Skin epidermis (tissue), 12 donors: ENCODE measurements around the gene CCDC73.
"Not testable (repeated sequence)": the region's sequence is repeated elsewhere in the genome, so short reads cannot be mapped to it uniquely, and the experiment has no call there.

Experiments
- H3K27ac ChIP-seq, 21 experiments: fragments of 200-600 bp; sonication (generic) in 11 of 21; one replicate each; pipeline ENCODE4 v1.5.0; 2020; ENCODE audit warnings: mild to moderate bottlenecking in 3 of 21, inconsistent platforms in 2 of 21, moderate library complexity in 2 of 21
- H3K4me3 ChIP-seq, 7 experiments: fragments of 200-600 bp; sonication (generic) in 2 of 7; one replicate each; pipeline ENCODE4 v1.5.0; 2020; ENCODE audit warnings: inconsistent platforms in 2 of 7, mild to moderate bottlenecking in 2 of 7, moderate library complexity in 1 of 7

CCDC73 gene

GRCh38 chr11:32608826-32609225, 185.6 kb downstream of the CCDC73 start:
- not testable (repeated sequence) for H3K4me3 ChIP-seq, H3K27ac ChIP-seq

- H3K4me3 ChIP-seq: no peak overlapping the region
- H3K27ac ChIP-seq: no peak overlapping the region
Observed at GRCh38 chr11:32606220-32606619, 188.2 kb downstream of the CCDC73 start.

- Histone ChIP-seq H3K27ac (peak overlapping the region in 2 of 21 experiments; percentile 5 to 23), H3K4me3 (no peak overlapping the region)
Observed at GRCh38 chr11:32602657-32603415, 191.6 kb downstream of the CCDC73 start.

GRCh38 chr11:32597921-32598320, 196.5 kb downstream of the CCDC73 start:
- H3K27ac ChIP-seq: no peak overlapping the region
- no peak overlapping the region for H3K4me3 ChIP-seq

- H3K27ac ChIP-seq, H3K4me3 ChIP-seq: not testable (repeated sequence)
Observed at GRCh38 chr11:32596114-32596513, 198.3 kb downstream of the CCDC73 start.

GRCh38 chr11:32594272-32594671, 200.2 kb downstream of the CCDC73 start:
- H3K4me3 ChIP-seq: no peak overlapping the region
- H3K27ac ChIP-seq: no peak overlapping the region

- Histone ChIP-seq H3K27ac (no peak overlapping the region), H3K4me3 (no peak overlapping the region)
Observed at GRCh38 chr11:32586576-32587190, 207.8 kb downstream of the CCDC73 start.

- Histone ChIP-seq H3K27ac (peak overlapping the region in 4 of 21 experiments; percentile 89 to 95 (median 92)), H3K4me3 (peak overlapping the region; percentile 65 to 100 (median 89))
Observed at GRCh38 chr11:32584921-32585320, 209.5 kb downstream of the CCDC73 start.

GRCh38 chr11:32583459-32584271, 210.8 kb downstream of the CCDC73 start, which contains the start of gene EIF3M:
Gene EIF3M, plus strand, starts transcription at chr11:32583831. Its CDS starts 57 bp downstream, at chr11:32583888.
- peak within 1 kb of the TSS; percentile 65 to 100 (median 89) for H3K4me3 ChIP-seq
- peak within 1 kb of the TSS; percentile 72 to 95 (median 89) for H3K27ac ChIP-seq

GRCh38 chr11:32581556-32581955, 212.9 kb downstream of the CCDC73 start:
- no peak overlapping the region for H3K27ac ChIP-seq
- H3K4me3 ChIP-seq: no peak overlapping the region

- Histone ChIP-seq H3K27ac (no peak overlapping the region), H3K4me3 (no peak overlapping the region)
Observed at GRCh38 chr11:32580967-32581366, 213.5 kb downstream of the CCDC73 start.

GRCh38 chr11:32576456-32576855, 218.0 kb downstream of the CCDC73 start:
- no peak overlapping the region for H3K4me3 ChIP-seq
- H3K27ac ChIP-seq: no peak overlapping the region

GRCh38 chr11:32575070-32575469, 219.4 kb downstream of the CCDC73 start:
- Histone ChIP-seq H3K4me3 (no peak overlapping the region), H3K27ac (no peak overlapping the region)

- Histone ChIP-seq H3K27ac (no peak overlapping the region), H3K4me3 (no peak overlapping the region)
Observed at GRCh38 chr11:32574421-32574820, 220.0 kb downstream of the CCDC73 start.

GRCh38 chr11:32573228-32573627, 221.2 kb downstream of the CCDC73 start:
- H3K4me3 ChIP-seq: no peak overlapping the region

GRCh38 chr11:32571039-32571438, 223.4 kb downstream of the CCDC73 start:
- H3K27ac ChIP-seq: no peak overlapping the region
- H3K4me3 ChIP-seq: no peak overlapping the region

More at GRCh38 chr11:32573228-32573627, 221.2 kb downstream of the CCDC73 start:
- H3K27ac ChIP-seq: no peak overlapping the region

- H3K27ac ChIP-seq: no peak overlapping the region
- no peak overlapping the region for H3K4me3 ChIP-seq
Observed at GRCh38 chr11:32569313-32569881, 225.1 kb downstream of the CCDC73 start.

GRCh38 chr11:32567154-32567553, 227.3 kb downstream of the CCDC73 start:
- Histone ChIP-seq H3K27ac (no peak overlapping the region), H3K4me3 (no peak overlapping the region)

- Histone ChIP-seq H3K27ac (no peak overlapping the region), H3K4me3 (no peak overlapping the region)
Observed at GRCh38 chr11:32566517-32566916, 227.9 kb downstream of the CCDC73 start.

GRCh38 chr11:32563600-32563959, 230.9 kb downstream of the CCDC73 start:
- H3K4me3 ChIP-seq: no peak overlapping the region
- no peak overlapping the region for H3K27ac ChIP-seq
